Thoracic aorta (tissue), 2 donors: Measurements from ENCODE around the gene OBSCN. TPM values are rescaled to one million over a fixed set of nuclear protein-coding genes. Genes with fewer than 3 reads are reported as not detected.

Source experiments
- ATAC-seq: fragments of 150-250 bp; one replicate; pipeline ENCODE4 v1.8.0; 2017; ENCODE audit warnings: low read depth; ENCODE audit not compliant: insufficient number of reproducible peaks, low FRiP score
- DNase-seq: peaks from one replicate; pipeline ENCODE4 v3.0.0-alpha.2; 2020; ENCODE audit warnings: low spot score
- H3K27ac ChIP-seq, 2 donors: fragments of 200-600 bp; sonication (generic); 1 replicate in 1 of 2; 2 replicates in 1 of 2; pipeline ENCODE4 v1.5.1; 2016; ENCODE audit warnings: mild to moderate bottlenecking in 2 of 2, moderate library complexity in 2 of 2
- H3K27me3 ChIP-seq: fragments of 200-600 bp; sonication (generic); replicated peaks from 2 replicates; pipeline ENCODE4 v1.6.0; 2016; ENCODE audit warnings: mild to moderate bottlenecking; ENCODE audit not compliant: insufficient read depth
- H3K36me3 ChIP-seq: fragments of 200-600 bp; sonication (generic); one replicate; pipeline ENCODE4 v1.5.1; 2016
- H3K4me1 ChIP-seq, 2 donors: fragments of 200-600 bp; sonication (generic); 1 replicate in 1 of 2; 2 replicates in 1 of 2; pipeline versions ENCODE4 v1.5.1 to v1.6.0; 2016; ENCODE audit warnings: low read depth in 2 of 2, mild to moderate bottlenecking in 1 of 2; ENCODE audit not compliant: control insufficient read depth in 1 of 2
- H3K4me3 ChIP-seq: fragments of 200-600 bp; sonication (generic); 2 replicates; pipeline ENCODE4 v1.5.1; 2016; ENCODE audit warnings: mild to moderate bottlenecking
- H3K9me3 ChIP-seq: fragments of 200-600 bp; sonication (generic); 2 replicates; pipeline ENCODE4 v1.5.1; 2016
- total RNA-seq, 2 donors: library from RNA; depleted of rRNA; stranded (reverse); fragments of >200 nt; gene quantifications; one replicate each; pipeline versions ENCODE4 v1.1.0 to v1.2.3, GENCODE V29; 2016
- TF ChIP-seq, protein P1 (sequence below): fragments of 200-600 bp; sonication (generic); IDR thresholded peaks from one replicate; pipeline ENCODE4 v1.5.1; 2019; ENCODE audit warnings: antibody characterized with exemption

The OBSCN gene
- total RNA-seq, 2 donors from 2014 or later, result 22.3 to 40.2 TPM

- DNase-seq, result no peak
- H3K36me3 ChIP-seq, result peaks cover 10% of the 10 kb centered on the region
Measured at GRCh38 chr1:228174482-228175315, 33.1 kb upstream of the OBSCN start.

GRCh38 chr1:228175316-228176023 is 32.4 kb upstream of the OBSCN start:
- TF ChIP-seq, protein P1, sequence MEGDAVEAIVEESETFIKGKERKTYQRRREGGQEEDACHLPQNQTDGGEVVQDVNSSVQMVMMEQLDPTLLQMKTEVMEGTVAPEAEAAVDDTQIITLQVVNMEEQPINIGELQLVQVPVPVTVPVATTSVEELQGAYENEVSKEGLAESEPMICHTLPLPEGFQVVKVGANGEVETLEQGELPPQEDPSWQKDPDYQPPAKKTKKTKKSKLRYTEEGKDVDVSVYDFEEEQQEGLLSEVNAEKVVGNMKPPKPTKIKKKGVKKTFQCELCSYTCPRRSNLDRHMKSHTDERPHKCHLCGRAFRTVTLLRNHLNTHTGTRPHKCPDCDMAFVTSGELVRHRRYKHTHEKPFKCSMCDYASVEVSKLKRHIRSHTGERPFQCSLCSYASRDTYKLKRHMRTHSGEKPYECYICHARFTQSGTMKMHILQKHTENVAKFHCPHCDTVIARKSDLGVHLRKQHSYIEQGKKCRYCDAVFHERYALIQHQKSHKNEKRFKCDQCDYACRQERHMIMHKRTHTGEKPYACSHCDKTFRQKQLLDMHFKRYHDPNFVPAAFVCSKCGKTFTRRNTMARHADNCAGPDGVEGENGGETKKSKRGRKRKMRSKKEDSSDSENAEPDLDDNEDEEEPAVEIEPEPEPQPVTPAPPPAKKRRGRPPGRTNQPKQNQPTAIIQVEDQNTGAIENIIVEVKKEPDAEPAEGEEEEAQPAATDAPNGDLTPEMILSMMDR, result no peak
- Histone ChIP-seq H3K4me1 (no peaks in the 10 kb centered on the region), H3K27ac (no peak overlapping the region), H3K27me3 (no peaks in the 10 kb centered on the region), H3K36me3 (peaks cover 10% of the 10 kb centered on the region), H3K9me3 (no peaks in the 10 kb centered on the region), H3K4me3 (no peak overlapping the region)
- DNase-seq (no peak), ATAC-seq (no peak)

More at GRCh38 chr1:228174482-228175315, 33.1 kb upstream of the OBSCN start:
- no peak for ATAC-seq
- H3K4me1 ChIP-seq, result no peaks in the 10 kb centered on the region
- H3K27ac ChIP-seq, result no peak overlapping the region
- H3K27me3 ChIP-seq, result no peaks in the 10 kb centered on the region
- no peak overlapping the region for H3K4me3 ChIP-seq
- TF ChIP-seq, protein P1, result no peak
- no peaks in the 10 kb centered on the region for H3K9me3 ChIP-seq

DNA sequence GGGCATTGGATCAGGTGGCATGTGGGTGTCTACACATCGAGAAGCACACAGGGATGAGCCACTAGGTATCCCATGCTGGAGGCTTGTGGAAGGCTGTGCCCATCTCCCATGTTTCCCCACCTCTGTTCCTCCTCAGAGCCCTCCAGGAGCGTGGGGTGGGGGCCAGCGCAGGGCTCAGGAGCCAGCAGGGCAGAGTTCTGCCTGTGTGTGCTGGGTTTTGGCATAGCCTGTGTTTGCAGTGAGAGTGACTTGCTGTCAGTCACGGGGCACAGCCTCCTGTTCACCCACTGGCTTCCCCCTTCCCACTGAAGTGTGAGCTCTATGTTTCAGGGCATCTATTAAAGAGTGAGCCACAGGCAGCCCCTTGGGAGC is 31.8 kb upstream of the OBSCN start:
- Histone ChIP-seq H3K27me3 (no peaks in the 10 kb centered on the region), H3K9me3 (no peaks in the 10 kb centered on the region), H3K4me3 (no peak overlapping the region), H3K4me1 (no peaks in the 10 kb centered on the region), H3K27ac (no peak overlapping the region), H3K36me3 (peaks cover 10% of the 10 kb centered on the region)
- no peak for ATAC-seq
- no peak for DNase-seq
- TF ChIP-seq, protein P1, result no peak

GRCh38 chr1:228176461-228177182 is 31.2 kb upstream of the OBSCN start:
- TF ChIP-seq, protein P1, result no peak
- ATAC-seq, result no peak
- H3K27me3 ChIP-seq, result no peaks in the 10 kb centered on the region

GRCh38 chr1:228177183-228177475 is 30.7 kb upstream of the OBSCN start:
- Histone ChIP-seq H3K27me3 (no peaks in the 10 kb centered on the region), H3K4me3 (no peak overlapping the region), H3K36me3 (peaks cover 10% of the 10 kb centered on the region), H3K27ac (no peak overlapping the region), H3K4me1 (no peaks in the 10 kb centered on the region), H3K9me3 (no peaks in the 10 kb centered on the region)
- TF ChIP-seq, protein P1, result no peak
- no peak for ATAC-seq
- no peak for DNase-seq

More at GRCh38 chr1:228176461-228177182, 31.2 kb upstream of the OBSCN start:
- no peaks in the 10 kb centered on the region for H3K9me3 ChIP-seq
- no peak overlapping the region for H3K27ac ChIP-seq
- DNase-seq, result no peak
- H3K4me1 ChIP-seq, result no peaks in the 10 kb centered on the region
- H3K36me3 ChIP-seq, result peaks cover 10% of the 10 kb centered on the region
- H3K4me3 ChIP-seq, result no peak overlapping the region
